Stomach (tissue), 9 donors: ENCODE data around the gene CEP72. TPM values are rescaled to one million over a fixed set of nuclear protein-coding genes. Genes with fewer than 3 reads are reported as not detected.
"Not testable (repeated sequence)": the region's sequence is repeated elsewhere in the genome, so short reads cannot be mapped to it uniquely, and the experiment has no call there.

Experiments
- DNase-seq, 2 donors: peaks; one replicate each; pipeline versions ENCODE4 v3.0.0 to v3.0.0-alpha.2; 2013 to 2019
- H3K27ac ChIP-seq, 5 donors: fragments of 200-600 bp in 4 of 5; sonication (generic) in 4 of 5; one replicate each; pipeline ENCODE4 v1.5.1; 2013 to 2019; ENCODE audit warnings: mild to moderate bottlenecking in 1 of 5, moderate library complexity in 1 of 5
- H3K27me3 ChIP-seq, 3 donors: fragments of 200-600 bp; sonication (generic); one replicate each; pipeline ENCODE4 v1.5.1; 2017 to 2019; ENCODE audit warnings: mixed run types in 1 of 3
- H3K36me3 ChIP-seq, 4 donors: fragments of 200-600 bp; sonication (generic); 1 replicate in 3 of 4; 2 replicates in 1 of 4; pipeline ENCODE4 v1.5.1; 2016 to 2019
- H3K4me1 ChIP-seq, 4 donors: fragments of 200-600 bp; sonication (generic); one replicate each; pipeline ENCODE4 v1.5.1; 2016 to 2019
- H3K4me3 ChIP-seq, 4 donors: fragments of 200-600 bp; sonication (generic) in 3 of 4; one replicate each; pipeline ENCODE4 v1.5.1; 2016 to 2019; ENCODE audit warnings: mild to moderate bottlenecking in 1 of 4
- H3K9me3 ChIP-seq, 4 donors: fragments of 200-600 bp; sonication (generic); one replicate each; pipeline ENCODE4 v1.5.1; 2016 to 2019
- EP300 ChIP-seq: sonication (generic); formaldehyde crosslinking; IDR thresholded peaks from one replicate; pipeline ENCODE4 v1.6.1; 2017; ENCODE audit warnings: antibody characterized with exemption
- POLR2A ChIP-seq, 4 donors: fragments of 450-650 bp; IDR thresholded peaks; one replicate each; pipeline ENCODE4 v1.6.1; 2016; ENCODE audit warnings: antibody characterized with exemption in 4 of 4, control low read depth in 2 of 4, mild to moderate bottlenecking in 1 of 4, moderate library complexity in 1 of 4
- POLR2AphosphoS5 ChIP-seq, 3 donors: sonication (generic); formaldehyde crosslinking; IDR thresholded peaks; one replicate each; pipeline ENCODE4 v1.6.1; 2016; ENCODE audit warnings: antibody characterized with exemption in 3 of 3
- WGBS, 5 donors: extraction: QIAGEN DNeasy Blood & Tissue Kit in 3 of 5; methylation state at CpG; one replicate each; pipeline versions ENCODE4 v1.1.5 to v1.1.7; 2013 to 2018; 5-methylcytosine and 5-hydroxymethylcytosine counted together
- intact Hi-C: fragments of 100-400 bp; cut with DNase I; formaldehyde crosslinking; loops from one replicate; pipeline ENCODE4 v1.15.1; 2023; ENCODE audit warnings: low total_unique reads
- polyA plus RNA-seq, 3 donors: library from polyadenylated mRNA; stranded (reverse); fragments of 200-250 nt; gene quantifications; one replicate each; pipeline ENCODE4 v1.2.3, GENCODE V29; 2013
- total RNA-seq, 5 donors: library from RNA; depleted of rRNA; stranded (reverse); fragments of >200 nt; gene quantifications; one replicate each; pipeline versions ENCODE4 v1.1.0 to v1.2.3, GENCODE V29; 2014 to 2016
- TF ChIP-seq, protein P1 (sequence below), 7 experiments: fragments of 450-650 bp in 4 of 7; fragments of 200-600 bp in 3 of 7; sonication (generic) in 3 of 7; IDR thresholded peaks; one replicate each; pipeline ENCODE4 v1.5.1; 2016 to 2019; ENCODE audit warnings: antibody characterized with exemption in 7 of 7, control low read depth in 2 of 7, mild to moderate bottlenecking in 1 of 7
- donor health status: healthy with polysubstance abuse.
- donor health status: Bipolar disorder and iron deficiency.
- donor health status: healthy.

CEP72 gene
- total and polyA plus RNA-seq, 8 donors, result 0.14 to 11.1 (median 2.1) TPM

DNA sequence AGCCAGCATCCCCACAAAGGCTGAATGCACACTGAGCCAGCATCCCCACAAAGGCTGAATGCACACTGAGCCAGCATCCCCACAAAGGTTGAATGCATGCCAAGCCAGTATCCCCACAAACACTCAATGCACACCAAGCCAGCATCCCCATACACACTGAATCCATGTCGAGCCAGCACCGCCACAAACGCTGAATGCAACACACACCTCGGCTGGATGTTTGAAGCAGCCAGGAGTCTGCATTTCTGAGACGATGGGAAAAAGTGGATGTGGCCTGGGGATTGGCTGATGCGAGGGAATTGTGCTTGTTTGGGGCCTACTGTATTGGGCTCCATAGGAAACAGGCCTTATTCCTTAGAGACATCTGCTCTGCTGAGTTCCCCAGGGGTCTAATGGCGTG, 30.9 kb upstream of the CEP72 start:
- Histone ChIP-seq H3K4me3 (no peak overlapping the region), H3K36me3 (no peaks in the 10 kb centered on the region), H3K27ac (no peak overlapping the region), H3K4me1 (no peaks in the 10 kb centered on the region), H3K9me3 (peaks cover 0 to 13% (median 11%) of the 10 kb centered on the region in 4 donors), H3K27me3 (peaks cover 0 to 75% (median 11%) of the 10 kb centered on the region in 3 donors)
- peak in 1 of 2 donors; percentile 13 for DNase-seq
- TF ChIP-seq, protein P1, sequence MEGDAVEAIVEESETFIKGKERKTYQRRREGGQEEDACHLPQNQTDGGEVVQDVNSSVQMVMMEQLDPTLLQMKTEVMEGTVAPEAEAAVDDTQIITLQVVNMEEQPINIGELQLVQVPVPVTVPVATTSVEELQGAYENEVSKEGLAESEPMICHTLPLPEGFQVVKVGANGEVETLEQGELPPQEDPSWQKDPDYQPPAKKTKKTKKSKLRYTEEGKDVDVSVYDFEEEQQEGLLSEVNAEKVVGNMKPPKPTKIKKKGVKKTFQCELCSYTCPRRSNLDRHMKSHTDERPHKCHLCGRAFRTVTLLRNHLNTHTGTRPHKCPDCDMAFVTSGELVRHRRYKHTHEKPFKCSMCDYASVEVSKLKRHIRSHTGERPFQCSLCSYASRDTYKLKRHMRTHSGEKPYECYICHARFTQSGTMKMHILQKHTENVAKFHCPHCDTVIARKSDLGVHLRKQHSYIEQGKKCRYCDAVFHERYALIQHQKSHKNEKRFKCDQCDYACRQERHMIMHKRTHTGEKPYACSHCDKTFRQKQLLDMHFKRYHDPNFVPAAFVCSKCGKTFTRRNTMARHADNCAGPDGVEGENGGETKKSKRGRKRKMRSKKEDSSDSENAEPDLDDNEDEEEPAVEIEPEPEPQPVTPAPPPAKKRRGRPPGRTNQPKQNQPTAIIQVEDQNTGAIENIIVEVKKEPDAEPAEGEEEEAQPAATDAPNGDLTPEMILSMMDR (IDR thresholded peaks at IDR 0.05), result no peak
- TF ChIP-seq POLR2A (IDR thresholded peaks at IDR 0.05) (no peak), POLR2AphosphoS5 (IDR thresholded peaks at IDR 0.05) (no peak), EP300 (no peak)
- 79 to 87% (median 84%) methylated on average over 7 of the region's 7 CpGs for WGBS, 5 donors
- intact Hi-C loops, result no loop called here

DNA sequence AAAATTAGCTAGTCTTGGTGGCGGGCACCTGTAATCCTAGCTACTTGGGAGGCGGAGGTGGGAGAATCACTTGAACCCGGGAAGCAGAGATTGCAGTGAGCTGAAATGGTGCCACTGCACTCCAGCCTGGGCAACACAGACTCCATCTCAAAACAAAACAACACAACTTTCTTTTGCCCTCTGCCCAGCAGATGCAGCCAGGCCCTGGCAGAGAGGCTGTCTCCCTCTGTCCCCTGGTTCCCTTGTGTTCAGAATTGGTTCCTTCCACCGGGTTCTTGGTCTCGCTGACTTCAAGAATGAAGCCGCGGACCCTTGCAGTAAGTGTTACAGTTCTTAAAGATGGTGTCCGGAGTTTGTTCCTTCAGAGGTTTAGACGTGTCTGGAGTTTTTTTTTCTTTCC, 30.2 kb upstream of the CEP72 start:
- peak in 1 of 2 donors; percentile 14 for DNase-seq
- H3K4me3 ChIP-seq, result no peak overlapping the region
- 78 to 94% (median 90%) methylated on average over 9 of the region's 9 CpGs for WGBS, 5 donors
- no peak for TF ChIP-seq EP300
- no peak for TF ChIP-seq POLR2AphosphoS5 (IDR thresholded peaks at IDR 0.05)
- TF ChIP-seq POLR2A (IDR thresholded peaks at IDR 0.05), result no peak
- no peaks in the 10 kb centered on the region for H3K4me1 ChIP-seq
- intact Hi-C loops, result no loop called here
- H3K36me3 ChIP-seq, result no peaks in the 10 kb centered on the region
- no peak overlapping the region for H3K27ac ChIP-seq
- H3K27me3 ChIP-seq, result peaks cover 0 to 80% (median 11%) of the 10 kb centered on the region in 3 donors
- peaks cover 0 to 7% (median 5%) of the 10 kb centered on the region in 4 donors for H3K9me3 ChIP-seq

DNA sequence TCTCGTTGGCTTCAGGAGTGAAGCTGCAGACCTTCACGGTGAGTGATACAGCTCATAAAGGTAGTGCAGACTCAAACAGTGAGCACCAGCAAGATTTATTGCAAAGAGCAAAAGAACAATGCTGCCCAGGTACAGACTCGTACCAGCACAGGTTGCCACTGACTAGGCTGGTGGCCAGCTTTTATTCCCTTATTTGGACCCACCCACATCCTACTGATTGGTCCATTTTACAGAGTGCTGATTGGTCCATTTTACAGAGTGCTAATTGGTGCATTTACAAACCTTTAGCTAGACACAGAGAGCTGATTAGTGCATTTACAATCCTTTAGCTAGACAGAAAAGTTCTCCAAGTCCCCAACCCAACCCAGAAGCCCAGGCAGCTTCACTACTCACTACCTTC, 29.7 kb upstream of the CEP72 start:
- H3K27me3 ChIP-seq, result peaks cover 0 to 83% (median 11%) of the 10 kb centered on the region in 3 donors
- H3K27ac ChIP-seq, H3K9me3 ChIP-seq, DNase-seq, H3K4me1 ChIP-seq, H3K36me3 ChIP-seq, H3K4me3 ChIP-seq, intact Hi-C loops: not testable (repeated sequence)
- 65 to 86% (median 81%) methylated on average over 3 of the region's 3 CpGs for WGBS, 5 donors

DNA sequence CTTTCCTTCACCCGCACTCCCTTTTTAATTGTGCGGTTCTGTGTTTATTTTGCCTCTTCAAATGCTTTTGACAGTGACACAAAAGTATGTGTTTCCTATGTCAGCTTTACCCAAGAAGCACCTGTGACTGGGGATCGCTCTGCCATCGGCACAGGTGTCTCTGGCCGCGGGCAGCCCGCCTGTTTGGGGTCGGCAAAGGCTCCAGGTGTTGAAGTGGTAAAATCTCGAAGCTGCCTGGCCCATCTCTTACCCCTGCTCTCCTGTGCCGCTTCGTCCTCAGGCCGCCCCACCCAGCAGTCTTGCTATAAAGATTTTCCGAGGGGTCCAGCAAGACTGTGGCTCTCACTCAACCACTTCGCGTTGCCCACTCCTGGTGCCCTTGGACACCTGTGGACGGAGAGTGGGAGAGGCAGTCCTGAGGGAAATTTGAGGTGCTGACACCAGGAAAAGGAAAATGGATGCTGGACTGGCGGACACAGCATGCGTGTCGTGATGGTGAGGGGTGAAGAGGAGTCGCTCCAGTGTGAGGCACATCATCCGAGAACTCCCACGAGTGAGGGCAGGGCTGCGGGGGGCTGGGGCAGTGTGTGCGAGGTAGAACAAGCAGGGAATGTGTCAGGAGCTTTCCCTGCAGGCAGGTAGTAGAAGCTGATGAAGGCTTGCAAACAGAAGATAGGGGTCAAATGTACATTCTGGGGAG, 29.1 kb upstream of the CEP72 start:
- H3K27ac ChIP-seq, result no peak overlapping the region
- 83 to 92% (median 87%) methylated on average over 24 of the region's 24 CpGs for WGBS, 5 donors
- TF ChIP-seq, protein P1 (IDR thresholded peaks at IDR 0.05), result no peak
- no peak for TF ChIP-seq POLR2A (IDR thresholded peaks at IDR 0.05)
- TF ChIP-seq POLR2AphosphoS5 (IDR thresholded peaks at IDR 0.05), result no peak
- TF ChIP-seq EP300, result no peak
- no peaks in the 10 kb centered on the region for H3K4me1 ChIP-seq
- H3K4me3 ChIP-seq, result no peak overlapping the region
- intact Hi-C loops, result no loop called here
- peak in 1 of 2 donors; percentile 21 for DNase-seq
- no peaks in the 10 kb centered on the region for H3K9me3 ChIP-seq
- H3K36me3 ChIP-seq, result no peaks in the 10 kb centered on the region
- H3K27me3 ChIP-seq, result peaks cover 0 to 87% (median 11%) of the 10 kb centered on the region in 3 donors

DNA sequence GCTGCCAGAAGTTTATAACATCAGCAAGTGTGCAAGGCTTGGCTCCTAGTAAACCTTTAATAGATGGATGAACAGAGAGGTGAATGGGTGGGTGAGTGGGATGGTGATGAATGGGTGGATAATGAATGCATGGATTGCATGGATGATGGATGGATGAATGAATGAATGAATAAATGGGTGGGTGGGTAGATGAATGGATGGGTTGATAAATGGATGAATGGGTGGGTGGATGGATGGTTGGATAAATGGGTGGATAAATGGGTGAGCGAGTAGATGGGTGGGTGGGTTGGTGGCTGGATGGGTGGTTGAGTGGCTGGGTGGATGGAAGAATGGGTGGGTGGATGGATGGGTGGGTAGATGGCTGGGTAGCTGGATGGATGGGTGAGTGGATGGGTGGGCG, 28.5 kb upstream of the CEP72 start:
- Histone ChIP-seq H3K27me3 (peaks cover 0 to 87% (median 11%) of the 10 kb centered on the region in 3 donors), H3K36me3 (no peaks in the 10 kb centered on the region), H3K4me3 (no peak overlapping the region), H3K4me1 (no peaks in the 10 kb centered on the region), H3K9me3 (no peaks in the 10 kb centered on the region), H3K27ac (no peak overlapping the region)
- intact Hi-C loops, result no loop called here
- TF ChIP-seq POLR2AphosphoS5 (IDR thresholded peaks at IDR 0.05) (no peak), EP300 (no peak)
- DNase-seq, result no peak
- 56 to 100% (median 70%) methylated on average over 1 to 2 of the region's 2 CpGs for WGBS, 5 donors

DNA sequence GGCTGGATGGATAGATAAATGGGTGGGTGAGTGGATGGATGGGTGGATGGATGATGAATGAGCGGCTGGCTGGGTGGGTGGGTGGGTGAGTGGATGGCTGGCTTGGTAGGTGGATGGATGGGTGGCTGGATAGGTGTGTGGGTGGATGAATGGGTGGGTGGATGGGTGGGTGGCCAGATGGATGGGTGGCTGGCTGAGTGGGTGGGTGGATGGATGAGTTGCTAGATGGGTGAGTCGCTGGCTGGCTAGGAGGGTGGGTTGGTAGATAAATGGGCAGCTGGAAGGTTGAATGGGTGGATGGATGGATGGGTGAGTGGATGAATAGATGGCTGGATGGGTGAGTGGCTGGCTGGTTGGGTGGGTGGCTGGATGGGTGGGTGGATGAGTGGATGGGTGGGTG, 27.9 kb upstream of the CEP72 start:
- no peak for TF ChIP-seq EP300
- TF ChIP-seq, protein P1 (IDR thresholded peaks at IDR 0.05), result no peak
- TF ChIP-seq POLR2AphosphoS5 (IDR thresholded peaks at IDR 0.05), result no peak
- no peak for TF ChIP-seq POLR2A (IDR thresholded peaks at IDR 0.05)
- intact Hi-C loops, result no loop called here
- no peak overlapping the region for H3K27ac ChIP-seq
- peak in 1 of 2 donors; percentile 9 for DNase-seq
- H3K36me3 ChIP-seq, result no peaks in the 10 kb centered on the region
- WGBS, 5 donors, result 85 to 94% (median 90%) methylated on average over 1 to 2 of the region's 2 CpGs
- H3K27me3 ChIP-seq, result peaks cover 0 to 90% (median 11%) of the 10 kb centered on the region in 3 donors
- H3K4me1 ChIP-seq, result no peaks in the 10 kb centered on the region
- H3K9me3 ChIP-seq, result no peaks in the 10 kb centered on the region
- H3K4me3 ChIP-seq, result no peak overlapping the region
